Ishikawa (cell line): ENCODE results near the gene ZNF646.

Experiments used
- CEBPB ChIP-seq: IDR thresholded peaks from 2 replicates; pipeline ENCODE4 v1.6.1; 2012
- CREB1 ChIP-seq: IDR thresholded peaks from 2 replicates; pipeline ENCODE4 v1.6.1; 2012; ENCODE audit warnings: low read depth
- EGR1 ChIP-seq: IDR thresholded peaks from 2 replicates; pipeline ENCODE4 v1.6.1; 2012
- EP300 ChIP-seq: IDR thresholded peaks from 2 replicates; pipeline ENCODE4 v1.6.1; 2012; ENCODE audit warnings: borderline replicate concordance
- FOXM1 ChIP-seq: IDR thresholded peaks from 2 replicates; pipeline ENCODE4 v1.6.1; 2012; ENCODE audit warnings: low read depth, borderline replicate concordance
- MAX ChIP-seq: IDR thresholded peaks from 2 replicates; pipeline ENCODE4 v1.6.1; 2012
- NFIC ChIP-seq: IDR thresholded peaks from 2 replicates; pipeline ENCODE4 v1.6.1; 2012
- RAD21 ChIP-seq: IDR thresholded peaks from 2 replicates; pipeline ENCODE4 v1.6.1; 2012; ENCODE audit warnings: low read depth
- TAF1 ChIP-seq: IDR thresholded peaks from 2 replicates; pipeline ENCODE4 v1.6.1; 2012; ENCODE audit warnings: low read depth, mild to moderate bottlenecking
- TCF12 ChIP-seq: IDR thresholded peaks from 2 replicates; pipeline ENCODE4 v1.6.1; 2012; ENCODE audit warnings: low read depth
- TEAD4 ChIP-seq: IDR thresholded peaks from 2 replicates; pipeline ENCODE4 v1.6.1; 2012
- USF1 ChIP-seq: IDR thresholded peaks from 2 replicates; pipeline ENCODE4 v1.6.1; 2012
- YY1 ChIP-seq: IDR thresholded peaks from 2 replicates; pipeline ENCODE4 v1.6.1; 2012; ENCODE audit warnings: low read depth
- TF ChIP-seq, protein P1 (sequence below): IDR thresholded peaks from 2 replicates; pipeline ENCODE4 v1.6.1; 2012; ENCODE audit warnings: low read depth, mild to moderate bottlenecking

- TF ChIP-seq EGR1 (no peak), CEBPB (no peak), YY1 (no peak), NFIC (no peak), MAX (no peak), TAF1 (no peak), RAD21 (no peak), TCF12 (no peak), EP300 (no peak), USF1 (no peak), FOXM1 (no peak), TEAD4 (no peak), CREB1 (no peak)
- TF ChIP-seq, protein P1, sequence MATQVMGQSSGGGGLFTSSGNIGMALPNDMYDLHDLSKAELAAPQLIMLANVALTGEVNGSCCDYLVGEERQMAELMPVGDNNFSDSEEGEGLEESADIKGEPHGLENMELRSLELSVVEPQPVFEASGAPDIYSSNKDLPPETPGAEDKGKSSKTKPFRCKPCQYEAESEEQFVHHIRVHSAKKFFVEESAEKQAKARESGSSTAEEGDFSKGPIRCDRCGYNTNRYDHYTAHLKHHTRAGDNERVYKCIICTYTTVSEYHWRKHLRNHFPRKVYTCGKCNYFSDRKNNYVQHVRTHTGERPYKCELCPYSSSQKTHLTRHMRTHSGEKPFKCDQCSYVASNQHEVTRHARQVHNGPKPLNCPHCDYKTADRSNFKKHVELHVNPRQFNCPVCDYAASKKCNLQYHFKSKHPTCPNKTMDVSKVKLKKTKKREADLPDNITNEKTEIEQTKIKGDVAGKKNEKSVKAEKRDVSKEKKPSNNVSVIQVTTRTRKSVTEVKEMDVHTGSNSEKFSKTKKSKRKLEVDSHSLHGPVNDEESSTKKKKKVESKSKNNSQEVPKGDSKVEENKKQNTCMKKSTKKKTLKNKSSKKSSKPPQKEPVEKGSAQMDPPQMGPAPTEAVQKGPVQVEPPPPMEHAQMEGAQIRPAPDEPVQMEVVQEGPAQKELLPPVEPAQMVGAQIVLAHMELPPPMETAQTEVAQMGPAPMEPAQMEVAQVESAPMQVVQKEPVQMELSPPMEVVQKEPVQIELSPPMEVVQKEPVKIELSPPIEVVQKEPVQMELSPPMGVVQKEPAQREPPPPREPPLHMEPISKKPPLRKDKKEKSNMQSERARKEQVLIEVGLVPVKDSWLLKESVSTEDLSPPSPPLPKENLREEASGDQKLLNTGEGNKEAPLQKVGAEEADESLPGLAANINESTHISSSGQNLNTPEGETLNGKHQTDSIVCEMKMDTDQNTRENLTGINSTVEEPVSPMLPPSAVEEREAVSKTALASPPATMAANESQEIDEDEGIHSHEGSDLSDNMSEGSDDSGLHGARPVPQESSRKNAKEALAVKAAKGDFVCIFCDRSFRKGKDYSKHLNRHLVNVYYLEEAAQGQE: no peak
Measured at GRCh38 chr16:31128711-31129567, 54.7 kb downstream of the ZNF646 start.
